Measurements from ENCODE around the gene MIF.
A peak's percentile ranks its signal among the peaks of the same experiment; 100 is the strongest.
"Not testable (repeated sequence)": the region's sequence is repeated elsewhere in the genome, so short reads cannot be mapped to it uniquely, and the experiment has no call there.

MIF gene

DNA sequence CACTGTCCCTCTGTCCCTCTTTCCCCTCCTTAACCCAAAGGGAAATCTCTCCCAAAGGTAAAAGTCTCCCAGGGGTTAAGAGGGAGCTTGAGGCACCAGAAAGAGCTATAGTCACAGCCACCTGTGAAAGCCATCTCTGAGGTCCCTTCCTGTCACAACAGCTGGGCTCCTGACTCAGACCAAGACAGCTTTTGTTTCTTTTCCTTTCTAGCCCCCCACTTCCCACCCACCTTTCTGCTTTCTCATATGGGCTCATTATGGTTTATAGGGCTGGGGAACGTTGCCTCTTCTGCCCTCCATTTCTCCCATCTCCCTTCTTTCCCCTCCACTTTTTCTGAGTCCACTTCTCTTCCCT is 19.1 kb downstream of the MIF start:
- Histone ChIP-seq H3K27ac (peak overlapping the region; percentile 77 to 91), H3K4me3 (peak overlapping the region; percentile 74)
- TF ChIP-seq CTCF (IDR thresholded peaks at IDR 0.05): no peak
- DNase-seq (ENCODE audit: low spot score): no peak

DNA sequence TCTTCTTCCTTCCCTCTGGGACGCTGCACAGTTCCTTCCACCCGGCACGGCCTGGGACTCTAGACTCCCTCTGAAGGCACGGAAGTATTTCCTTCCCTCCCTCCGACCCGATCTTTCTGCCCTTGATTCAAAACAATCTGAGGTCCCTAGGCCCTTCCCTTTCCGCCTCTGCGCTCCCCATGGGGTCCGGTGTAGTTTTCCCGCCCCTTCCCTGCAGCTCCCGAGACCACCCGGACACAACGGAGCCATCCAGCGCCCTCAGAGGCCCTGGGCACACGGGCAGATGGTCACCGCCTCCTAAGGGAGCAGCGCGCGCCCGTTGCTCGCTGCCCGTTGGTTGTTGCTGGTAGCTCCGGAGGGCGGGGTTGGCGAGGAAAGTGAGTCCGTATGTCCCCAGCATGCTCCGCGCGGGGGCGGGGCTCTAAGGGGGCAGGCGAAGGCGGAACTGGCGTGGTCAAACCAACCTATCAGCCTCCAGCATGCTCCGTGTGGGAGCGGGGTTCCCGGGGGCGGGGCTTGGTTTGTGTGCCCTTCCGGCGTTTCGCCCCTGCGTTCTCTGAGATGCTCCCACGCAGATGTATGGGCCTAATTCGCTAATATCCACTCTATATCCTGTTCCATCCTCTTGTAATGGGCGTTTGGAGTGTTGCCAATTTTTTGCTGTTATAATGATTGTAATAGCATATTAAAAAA is 19.6 kb downstream of the MIF start:
- DNase-seq (ENCODE audit: low spot score): peak; percentile 100
- no peak for TF ChIP-seq CTCF (IDR thresholded peaks at IDR 0.05)
- H3K27ac ChIP-seq: peak overlapping the region; percentile 77 to 91
- peak overlapping the region; percentile 74 for H3K4me3 ChIP-seq

DNA sequence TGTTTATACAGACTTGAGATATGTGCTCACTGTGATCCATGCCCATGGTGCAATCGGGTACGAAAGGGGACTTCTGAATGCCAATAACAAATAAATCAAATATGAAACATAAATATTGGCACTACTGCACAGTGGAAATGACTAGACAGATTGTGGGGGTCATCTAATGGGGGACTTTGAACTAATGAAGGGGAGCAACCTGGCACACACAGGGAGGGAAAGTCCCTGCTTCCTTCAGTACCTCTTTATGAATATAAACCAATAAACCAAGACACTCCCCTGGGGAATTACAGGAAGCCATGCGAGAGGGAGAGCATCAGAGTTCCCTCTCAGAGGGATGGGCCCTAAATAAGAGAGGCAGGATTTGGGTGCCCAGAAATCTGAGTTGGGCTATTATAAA is 21.1 kb downstream of the MIF start:
- Histone ChIP-seq H3K27ac (no peak overlapping the region), H3K4me3 (no peak overlapping the region)
- no peak for TF ChIP-seq CTCF (IDR thresholded peaks at IDR 0.05)
- no peak for DNase-seq (ENCODE audit: low spot score)

DNA sequence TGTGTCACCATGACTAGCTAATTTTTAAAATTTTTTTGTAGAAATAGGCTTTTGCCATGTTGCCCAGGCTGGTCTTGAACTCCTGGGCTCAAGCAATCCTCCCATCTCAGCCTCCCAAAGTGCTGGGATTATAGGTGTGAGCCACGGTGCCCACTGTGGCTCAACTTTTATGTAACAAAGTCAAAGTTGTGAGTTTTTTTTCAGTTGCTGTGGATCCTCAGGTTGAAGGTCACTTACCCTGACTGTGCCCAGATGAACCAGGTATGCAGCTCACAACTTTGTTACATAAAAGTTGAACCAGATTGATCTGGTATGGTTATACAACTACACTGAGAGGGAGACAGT is 26.1 kb downstream of the MIF start:
- not testable (repeated sequence) for H3K4me3 ChIP-seq; DNase-seq (ENCODE audit: low spot score)
- peak overlapping the region; percentile 37 to 72 for H3K27ac ChIP-seq

DNA sequence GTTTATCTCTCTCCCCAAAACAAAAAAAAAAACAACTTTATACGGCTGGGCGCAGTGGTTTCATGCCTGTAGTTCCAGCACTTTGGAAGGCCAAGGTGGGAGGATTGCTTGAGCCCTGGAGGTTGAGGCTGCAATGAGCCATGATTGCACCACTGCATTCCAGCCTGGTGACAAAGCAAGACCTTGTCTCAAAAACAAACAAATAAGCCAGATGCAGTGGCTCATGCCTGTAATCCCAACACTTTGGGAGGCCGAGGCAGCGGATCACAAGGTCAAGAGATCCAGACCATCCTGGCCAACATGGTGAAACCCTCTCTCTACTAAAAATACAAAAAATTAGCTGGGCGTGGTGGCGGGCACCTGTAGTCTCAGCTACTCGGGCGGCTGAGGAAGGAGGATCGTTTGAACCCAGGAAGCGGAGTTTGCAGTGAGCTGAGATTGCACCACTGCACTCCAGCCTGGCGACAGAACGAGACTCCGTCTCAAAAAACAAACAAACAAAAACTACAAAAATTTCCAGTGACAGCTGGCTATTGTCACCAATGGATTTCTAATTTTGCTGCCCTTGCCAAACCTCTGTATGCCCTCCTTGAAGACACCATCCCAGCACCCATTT is 27.5 kb downstream of the MIF start:
- not testable (repeated sequence) for H3K27ac ChIP-seq; H3K4me3 ChIP-seq; DNase-seq (ENCODE audit: low spot score)

GRCh38 chr22:23922921-23923320 is 28.7 kb downstream of the MIF start:
- no peak overlapping the region for H3K27ac ChIP-seq
- TF ChIP-seq CTCF (IDR thresholded peaks at IDR 0.05): no peak
- no peak for DNase-seq (ENCODE audit: low spot score)

DNA sequence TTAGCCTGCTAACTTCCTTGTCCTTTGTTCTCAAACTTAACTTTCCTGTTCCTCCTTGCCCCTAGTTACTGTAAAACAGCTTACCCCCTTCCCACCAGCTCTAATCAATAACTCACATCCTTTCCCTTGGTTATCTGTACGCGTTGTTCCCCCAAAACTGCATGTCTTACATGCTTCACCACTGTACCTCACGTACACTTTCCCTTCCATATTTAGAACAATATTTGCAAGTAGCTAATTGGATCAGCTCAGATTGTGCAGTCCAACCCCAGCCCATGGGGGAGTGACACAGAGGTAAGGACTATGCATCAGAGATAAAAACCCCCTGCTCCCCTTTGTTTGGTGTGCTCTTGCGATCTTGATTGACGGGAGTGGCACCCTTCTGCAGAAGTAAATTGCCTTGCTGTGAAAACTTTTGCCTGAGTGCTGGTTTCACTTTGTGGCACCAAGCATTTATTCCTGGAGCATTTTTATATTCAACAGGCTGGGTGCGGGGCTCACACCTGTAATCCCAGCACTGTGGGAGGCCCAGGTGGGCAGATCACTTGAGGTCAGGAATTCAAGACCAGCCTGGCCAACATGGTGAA is 30.9 kb downstream of the MIF start:
- no peak for DNase-seq (ENCODE audit: low spot score)
- no peak for TF ChIP-seq CTCF (IDR thresholded peaks at IDR 0.05)
- Histone ChIP-seq H3K4me3 (no peak overlapping the region), H3K27ac (no peak overlapping the region)

More at GRCh38 chr22:23922921-23923320, 28.7 kb downstream of the MIF start:
- no peak overlapping the region for H3K4me3 ChIP-seq

DNA sequence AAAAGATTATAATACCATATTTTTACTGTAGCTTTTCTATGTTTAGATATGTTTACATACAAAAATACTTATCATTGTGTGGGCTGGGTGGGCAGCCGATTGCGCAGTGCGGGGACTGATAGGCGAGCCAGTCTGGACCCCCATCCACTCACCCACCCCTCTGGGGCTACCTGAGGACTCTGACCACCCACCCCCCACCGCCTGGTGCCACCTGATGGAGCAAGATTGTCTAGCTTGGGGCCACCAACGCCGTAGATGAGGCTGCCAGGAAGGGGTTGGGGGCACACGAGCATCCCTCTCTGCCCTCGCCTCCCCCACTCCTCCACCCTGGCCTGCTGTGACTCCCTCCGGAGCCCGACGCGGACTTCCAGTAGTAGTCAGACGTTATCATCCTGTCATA is 32.4 kb downstream of the MIF start:
- no peak for TF ChIP-seq CTCF (IDR thresholded peaks at IDR 0.05)
- Histone ChIP-seq H3K27ac (no peak overlapping the region), H3K4me3 (no peak overlapping the region)
- DNase-seq (ENCODE audit: low spot score): no peak

Measured in coronary artery (tissue), 2 donors.